GM21360 (cell line): ENCODE measurements around the gene ODF4.

Experiments
- ATAC-seq: cut with Tn5 transposase; IDR thresholded peaks from one replicate; pipeline ENCODE4 v1.9.1; 2021; ENCODE audit warnings: mild to moderate bottlenecking, moderate library complexity; ENCODE audit not compliant: unreplicated experiment

Gene ODF4

GRCh38 chr17:8339540-8339939 lies at the start of gene ODF4:
ODF4 (plus strand) TSS chr17:8339840; CDS start chr17:8340052, 212 bp downstream.
- no peak for ATAC-seq

GRCh38 chr17:8290043-8290442 lies 49.6 kb upstream of the ODF4 start:
- ATAC-seq = no peak

DNA sequence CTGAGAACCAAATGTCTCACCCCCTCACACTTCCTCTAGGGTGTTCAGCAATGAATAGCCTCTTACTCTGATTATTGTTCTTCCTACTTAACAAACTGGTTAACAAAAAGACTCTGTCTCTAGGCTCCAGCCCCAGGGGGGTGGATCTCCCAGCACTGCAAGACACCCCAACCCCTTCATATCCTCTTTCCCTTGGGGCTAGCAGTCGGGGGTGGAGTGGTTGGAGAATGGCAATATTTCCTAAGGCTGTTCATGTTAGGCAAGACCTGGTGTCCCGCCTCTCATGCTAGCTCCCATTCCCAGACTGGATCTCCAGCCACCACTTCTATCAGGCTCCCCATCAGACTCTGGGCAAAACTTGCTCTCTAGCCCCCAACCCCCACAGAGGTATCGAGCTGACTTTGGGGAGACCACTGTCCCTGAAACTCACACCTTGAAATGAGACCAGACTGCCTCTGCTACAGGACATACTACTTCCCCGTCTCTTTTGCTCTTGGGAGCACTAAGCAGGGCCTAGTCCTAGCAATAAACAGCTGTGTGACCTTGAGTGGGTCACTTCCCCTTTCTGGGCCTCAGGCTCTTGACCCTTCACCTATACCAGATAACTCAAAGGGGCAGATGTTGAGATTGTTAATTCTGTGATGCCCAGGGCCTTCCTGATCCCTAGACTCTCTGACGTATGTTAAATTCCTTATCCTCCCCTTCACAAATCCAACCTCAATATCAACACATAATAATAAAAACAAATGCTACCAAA lies 46.8 kb upstream of the ODF4 start:
- ATAC-seq = no peak

DNA sequence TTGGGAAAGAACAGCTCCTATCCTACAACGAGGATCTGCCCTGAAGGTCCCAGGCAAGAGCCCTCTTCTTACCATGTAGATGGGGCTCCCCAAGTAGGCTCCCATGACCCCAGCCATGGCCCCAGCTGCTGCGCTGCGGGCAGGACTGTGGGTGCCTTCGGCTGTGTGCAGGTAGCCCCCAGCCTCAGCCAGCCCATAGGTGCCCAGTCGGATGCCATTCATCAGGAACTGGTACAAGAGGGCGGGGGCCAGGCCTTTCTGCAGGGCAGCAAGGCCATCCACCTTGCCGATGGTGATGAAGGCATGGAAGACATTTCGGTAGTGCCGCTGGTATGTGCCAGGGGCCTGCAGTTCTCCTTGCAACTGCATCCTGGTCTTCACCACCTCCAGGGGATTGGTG lies 45.3 kb upstream of the ODF4 start:
- ATAC-seq = no peak

- ATAC-seq = no peak
Observed at GRCh38 chr17:8294814-8295316, 44.8 kb upstream of the ODF4 start.

- ATAC-seq = no peak
Observed at GRCh38 chr17:8300226-8300625, 39.4 kb upstream of the ODF4 start.

- ATAC-seq = no peak
Observed at GRCh38 chr17:8300627-8301242, 38.9 kb upstream of the ODF4 start.

GRCh38 chr17:8310601-8311123 lies 29.0 kb upstream of the ODF4 start:
- no peak for ATAC-seq

DNA sequence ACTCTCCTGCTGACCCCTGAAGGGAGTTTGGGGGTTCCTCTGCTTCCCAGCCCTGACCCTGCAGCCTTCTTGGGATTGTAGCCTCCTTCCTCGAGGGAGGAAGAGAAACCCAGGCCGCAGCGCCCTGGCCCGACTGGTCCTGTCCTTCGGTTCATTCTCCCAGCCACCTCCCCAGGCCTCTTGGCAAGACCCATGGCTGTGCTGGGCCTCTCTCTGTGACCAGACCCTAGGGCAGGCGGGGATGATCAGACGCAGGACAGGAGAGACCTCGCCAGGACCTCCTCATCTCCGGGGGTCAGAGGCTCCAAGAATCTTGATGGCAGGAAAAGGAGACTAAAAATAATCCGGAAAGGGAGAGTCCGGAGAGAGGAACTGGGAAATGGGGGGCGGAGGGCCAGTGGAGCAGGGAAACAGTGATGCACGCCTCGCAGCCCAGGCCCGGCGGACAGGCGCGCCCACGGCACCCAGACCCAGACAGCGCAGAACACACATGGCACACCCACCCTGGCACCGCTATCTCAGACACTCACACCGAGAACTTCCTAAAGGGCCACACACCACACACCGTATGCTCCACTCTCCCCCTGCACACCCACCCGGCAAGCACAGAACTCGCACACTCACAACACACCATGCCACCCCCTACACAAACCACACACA lies 28.4 kb upstream of the ODF4 start:
- no peak for ATAC-seq

DNA sequence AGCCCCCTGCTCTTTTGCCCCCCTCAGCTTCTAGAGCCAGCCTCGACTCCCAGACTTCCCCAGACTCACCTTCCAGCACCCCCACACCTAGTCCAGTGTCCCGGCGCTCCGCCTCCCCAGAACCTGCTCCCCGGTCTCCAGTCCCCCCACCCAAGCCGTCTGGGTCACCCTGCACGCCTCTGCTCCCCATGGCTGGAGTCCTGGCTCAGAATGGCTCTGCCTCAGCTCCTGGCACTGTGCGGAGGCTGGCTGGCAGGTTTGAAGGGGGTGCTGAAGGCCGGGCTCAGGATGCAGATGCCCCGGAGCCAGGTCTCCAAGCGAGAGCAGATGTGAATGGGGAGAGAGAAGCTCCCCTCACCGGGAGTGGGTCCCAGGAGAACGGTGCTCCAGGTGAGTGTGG lies 27.4 kb upstream of the ODF4 start:
- ATAC-seq = no peak

GRCh38 chr17:8312726-8313600 lies 26.7 kb upstream of the ODF4 start:
- no peak for ATAC-seq

GRCh38 chr17:8314797-8315763 lies 24.6 kb upstream of the ODF4 start:
- ATAC-seq = no peak

GRCh38 chr17:8315764-8316217 lies 23.8 kb upstream of the ODF4 start:
- ATAC-seq = no peak

DNA sequence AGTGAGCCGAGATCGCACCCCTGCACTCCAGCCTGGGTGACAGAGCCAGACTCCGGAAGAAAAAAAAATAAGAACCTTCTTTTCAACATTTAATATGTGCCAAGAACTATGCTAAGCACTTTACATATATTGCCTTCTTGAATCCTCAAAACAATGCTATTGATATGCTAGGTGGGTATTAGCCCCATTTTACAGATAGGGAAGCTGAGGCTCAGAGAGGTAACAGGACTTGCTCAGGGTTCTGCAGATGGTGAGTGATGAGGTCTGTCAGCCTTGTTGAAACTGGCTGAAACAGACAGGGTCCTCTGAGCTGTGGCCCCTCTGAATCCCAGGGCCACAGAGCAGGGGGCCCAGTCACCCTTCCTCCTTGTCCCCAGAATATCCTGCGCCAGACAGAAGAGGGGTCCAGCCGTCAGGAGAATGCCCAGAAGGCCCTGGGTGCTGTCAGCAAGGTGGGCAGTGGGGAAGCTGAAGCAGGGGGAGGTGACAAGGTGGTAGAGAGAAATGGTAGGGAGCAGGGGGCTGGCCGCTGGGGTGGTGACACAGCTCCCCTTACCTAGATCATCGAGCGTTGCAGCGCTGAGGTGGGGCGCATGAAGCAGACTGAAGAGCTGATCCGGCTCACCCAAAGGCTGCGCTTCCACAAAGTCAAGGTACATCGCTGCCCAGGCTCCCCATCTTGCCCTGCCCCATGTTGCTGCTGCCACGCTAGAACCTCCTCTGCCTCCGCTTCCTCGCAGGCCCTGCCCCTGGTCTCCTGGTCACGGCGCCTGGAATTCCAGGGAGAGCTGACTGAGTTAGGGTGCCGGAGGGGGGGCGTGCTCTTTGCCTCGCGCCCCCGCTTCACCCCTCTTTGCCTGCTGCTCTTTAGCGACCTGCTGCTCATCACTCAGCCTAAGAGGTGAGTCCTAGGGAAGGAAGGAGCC lies 21.4 kb upstream of the ODF4 start:
- ATAC-seq = no peak

DNA sequence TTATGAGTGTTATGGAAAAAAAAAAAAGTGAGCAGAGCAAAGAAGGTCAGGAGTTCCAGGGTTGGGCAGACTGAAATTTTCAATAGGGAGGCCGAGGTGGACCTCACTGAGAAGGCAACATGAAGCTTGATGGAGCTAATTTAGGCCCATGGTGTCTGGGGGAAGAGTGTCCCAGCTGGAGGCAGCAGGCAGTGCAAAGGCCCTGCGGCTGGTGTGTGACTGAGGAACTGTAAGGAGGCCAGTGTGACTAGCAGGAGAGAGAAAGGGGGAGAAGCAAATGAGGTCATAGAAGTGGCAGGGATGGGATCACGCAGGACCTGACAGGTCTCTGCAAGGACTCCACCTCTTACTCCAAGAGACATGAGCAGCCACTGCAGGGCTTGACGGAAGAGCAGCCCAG lies 19.4 kb upstream of the ODF4 start:
- no peak for ATAC-seq

- ATAC-seq = no peak
Observed at GRCh38 chr17:8320990-8321389, 18.6 kb upstream of the ODF4 start.

DNA sequence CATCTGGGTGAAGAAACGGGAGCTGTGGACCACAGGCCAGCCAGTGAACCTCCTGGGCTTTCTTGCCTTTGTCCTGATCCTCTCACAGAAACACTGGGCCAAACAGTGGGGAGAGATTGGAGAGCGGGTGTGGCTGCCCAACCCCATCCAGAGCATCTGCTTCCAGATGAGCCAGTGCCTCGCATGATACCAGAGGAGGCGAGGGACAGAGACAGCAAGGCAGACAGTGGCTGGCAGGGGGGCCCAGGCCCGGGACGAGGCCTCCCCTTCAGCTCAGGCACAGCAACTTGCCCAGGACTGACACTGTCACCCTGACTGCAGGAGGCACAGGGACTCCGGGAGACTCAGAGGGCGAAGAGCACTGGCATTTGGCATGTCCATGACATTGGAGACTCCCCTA lies 17.6 kb upstream of the ODF4 start:
- ATAC-seq = no peak

- no peak for ATAC-seq
Observed at GRCh38 chr17:8324132-8324531, 15.5 kb upstream of the ODF4 start.
